ENCODE data around the gene CRISP1. TPM values are rescaled to one million over a fixed set of nuclear protein-coding genes. Genes with fewer than 3 reads are reported as not detected.
"Not testable (repeated sequence)": the region's sequence is repeated elsewhere in the genome, so short reads cannot be mapped to it uniquely, and the experiment has no call there.

CRISP1 gene
- total RNA-seq, 1 donor from 2014 or later: not detected

DNA sequence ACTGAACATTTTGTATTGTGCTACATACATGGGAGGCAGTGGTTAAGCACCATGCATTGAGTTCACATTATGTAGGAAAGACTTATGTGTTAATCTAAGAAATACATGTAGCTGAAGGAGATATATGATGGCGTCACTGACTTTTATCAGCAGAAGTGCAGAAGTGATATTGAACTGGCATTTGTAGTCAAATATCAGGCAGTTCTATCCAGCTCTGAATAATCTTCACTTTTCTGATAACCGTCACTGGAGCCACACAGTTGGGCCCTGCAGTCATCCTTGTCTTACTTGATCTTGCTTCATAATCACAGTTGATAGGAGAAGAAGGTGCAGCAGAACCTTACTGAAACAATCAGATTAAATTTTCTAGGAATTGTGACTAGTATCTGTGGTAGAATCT lies 26.4 kb downstream of the CRISP1 start:
- DNase-seq (ENCODE audit: low spot score): no peak

DNA sequence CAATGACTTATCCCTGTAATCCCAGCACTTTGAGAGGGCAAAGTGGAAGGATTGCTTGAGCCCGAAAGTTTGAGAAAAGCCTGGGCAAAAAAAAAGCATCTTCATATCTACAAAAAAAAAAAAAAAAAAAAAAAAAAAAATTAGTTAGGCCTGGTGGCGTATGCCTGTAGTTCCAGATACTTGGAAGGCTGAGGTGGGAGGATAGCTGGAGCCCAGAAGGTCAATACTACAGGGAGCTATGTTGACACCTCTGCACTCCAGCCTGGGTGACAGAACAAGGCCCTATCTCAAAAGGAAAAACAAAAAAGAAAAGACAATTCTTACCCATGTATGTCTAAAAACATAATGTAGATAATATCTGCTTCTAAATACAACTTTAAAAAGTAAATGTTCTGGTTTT lies 27.2 kb downstream of the CRISP1 start:
- no peak for DNase-seq (ENCODE audit: low spot score)

DNA sequence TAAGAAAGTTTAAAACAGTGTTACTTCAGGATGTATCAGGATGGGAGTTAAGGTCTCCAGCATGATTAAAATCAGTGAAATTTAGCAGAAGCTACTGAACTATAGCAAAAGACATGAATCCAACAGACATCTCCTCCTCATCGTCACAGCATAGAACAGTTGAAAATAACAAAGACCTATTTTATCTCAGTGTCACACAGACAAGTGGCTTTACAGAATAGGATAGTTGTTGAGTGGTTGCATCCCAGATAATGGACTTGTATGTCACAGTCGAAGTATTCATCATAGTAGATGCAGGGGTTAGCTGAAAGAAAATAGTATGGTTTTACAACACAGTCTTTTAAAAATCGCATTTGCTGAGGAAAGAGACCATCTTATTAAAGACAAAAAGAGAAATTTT lies 31.2 kb downstream of the CRISP1 start:
- no peak for DNase-seq (ENCODE audit: low spot score)

DNA sequence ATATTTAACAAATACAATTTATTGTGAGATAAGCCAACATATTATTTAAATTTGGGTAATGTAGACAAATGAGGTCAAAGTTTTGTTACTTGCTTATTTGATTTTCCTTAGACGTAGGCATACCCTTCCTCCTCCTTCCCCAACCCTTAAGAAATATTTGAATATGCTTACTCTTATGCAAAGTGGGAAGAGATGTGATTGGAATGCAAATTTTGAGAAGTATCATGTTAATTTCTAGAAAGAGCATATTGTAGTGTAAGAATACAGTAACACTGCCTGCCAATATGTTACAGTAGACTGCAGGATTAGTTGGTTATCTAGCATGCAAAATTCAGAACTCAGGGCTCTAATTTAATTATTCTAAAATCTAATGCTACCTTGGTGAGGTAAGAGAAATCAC lies 32.9 kb downstream of the CRISP1 start:
- no peak for DNase-seq (ENCODE audit: low spot score)

- DNase-seq (ENCODE audit: low spot score): no peak
Measured at GRCh38 chr6:49826743-49827406, 39.5 kb downstream of the CRISP1 start.

GRCh38 chr6:49815166-49815565 lies 51.2 kb downstream of the CRISP1 start:
- DNase-seq (ENCODE audit: low spot score): no peak

DNA sequence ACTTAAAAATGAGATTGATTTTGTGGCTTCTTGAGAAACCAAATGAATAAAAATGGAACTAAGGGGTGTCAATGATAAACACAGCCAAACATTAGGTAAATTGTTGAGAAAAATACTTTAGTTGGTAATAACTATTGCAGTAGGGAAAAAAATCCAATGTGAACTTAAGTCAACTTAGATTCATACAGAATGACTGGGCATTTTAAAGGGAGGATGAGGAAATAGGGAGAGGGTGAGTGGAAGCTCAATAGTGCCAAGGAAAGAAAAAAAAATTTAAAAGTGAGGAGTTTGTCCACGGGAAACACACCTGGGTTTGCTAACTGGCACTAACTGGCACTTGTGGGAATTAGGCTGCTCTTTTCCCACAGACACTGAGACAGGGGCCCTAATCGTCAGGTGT lies 53.1 kb downstream of the CRISP1 start:
- no peak for DNase-seq (ENCODE audit: low spot score)

GRCh38 chr6:49806145-49806544 lies 60.2 kb downstream of the CRISP1 start:
- DNase-seq (ENCODE audit: low spot score): no peak

GRCh38 chr6:49805246-49805645 lies 61.1 kb downstream of the CRISP1 start:
- no peak for DNase-seq (ENCODE audit: low spot score)

- DNase-seq (ENCODE audit: low spot score): no peak
Measured at GRCh38 chr6:49801525-49801924, 64.8 kb downstream of the CRISP1 start.

DNA sequence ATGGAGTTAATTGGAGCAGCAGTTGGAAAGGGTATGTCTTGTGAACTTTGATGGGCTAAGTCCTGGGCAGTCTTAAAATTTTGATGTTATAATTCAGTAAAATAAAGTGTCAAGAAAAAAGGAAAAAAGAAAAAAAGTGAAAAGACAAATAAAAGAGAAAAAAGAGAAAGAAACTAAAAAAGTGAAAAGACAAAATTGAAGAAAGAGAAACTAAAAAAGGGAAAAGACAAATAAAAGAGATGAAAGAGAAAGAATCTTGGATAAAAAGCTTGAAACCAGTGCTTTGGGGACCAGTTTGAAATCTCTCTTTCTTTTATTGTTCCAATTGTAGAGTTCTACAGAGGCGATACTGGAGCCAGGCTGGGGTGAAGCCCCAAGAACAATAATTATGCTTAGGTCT lies 67.2 kb downstream of the CRISP1 start:
- DNase-seq (ENCODE audit: low spot score): no peak

DNA sequence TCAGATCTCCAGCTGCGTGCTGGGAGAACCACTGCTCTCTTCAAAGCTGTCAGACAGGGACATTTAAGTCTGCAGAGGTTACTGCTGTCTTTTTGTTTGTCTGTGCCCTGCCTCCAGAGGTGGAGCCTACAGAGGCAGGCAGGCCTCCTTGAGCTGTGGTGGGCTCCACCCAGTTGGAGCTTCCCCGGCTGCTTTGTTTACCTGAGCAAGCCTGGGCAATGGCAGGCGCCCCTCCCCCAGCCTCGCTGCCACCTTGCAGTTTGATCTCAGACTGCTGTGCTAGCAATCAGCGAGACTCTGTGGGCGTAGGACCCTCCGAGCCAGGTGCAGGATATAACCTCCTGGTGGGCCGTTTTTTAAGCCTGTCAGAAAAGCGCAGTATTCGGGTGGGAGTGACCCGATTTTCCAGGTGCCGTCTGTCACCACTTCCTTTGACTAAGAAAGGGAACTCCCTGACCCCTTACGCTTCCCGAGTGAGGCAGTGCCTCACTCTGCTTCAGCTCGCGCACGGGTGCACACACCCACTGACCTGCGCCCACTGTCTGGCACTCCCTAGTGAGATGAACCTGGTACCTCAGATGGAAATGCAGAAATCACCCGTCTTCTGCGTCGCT lies 69.4 kb downstream of the CRISP1 start:
- DNase-seq (ENCODE audit: low spot score): not testable (repeated sequence)

- DNase-seq (ENCODE audit: low spot score): no peak
Measured at GRCh38 chr6:49790341-49790740, 76.0 kb downstream of the CRISP1 start.

DNA sequence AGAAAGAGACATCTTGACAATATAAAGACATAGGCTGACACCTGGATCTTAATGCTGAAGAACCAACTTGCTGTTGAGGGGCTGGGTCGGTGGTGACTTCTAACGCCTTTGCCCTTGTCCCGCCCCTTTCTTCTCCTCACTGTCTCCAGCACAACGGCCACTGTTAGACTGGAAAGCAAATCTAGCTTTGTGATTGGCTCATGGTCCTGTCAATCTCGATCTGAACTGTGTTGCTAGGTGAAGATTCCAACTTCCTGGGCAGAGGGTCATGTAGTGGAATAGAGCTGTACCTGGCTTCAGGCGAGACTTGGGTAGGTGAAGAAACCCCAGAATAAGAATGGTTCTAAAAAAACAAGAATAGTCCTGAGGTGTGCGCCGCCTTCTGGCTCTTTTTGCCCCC lies 79.2 kb downstream of the CRISP1 start, which contains the start of gene PGK2:
Gene PGK2, minus strand, starts transcription at position 110 of the 400 bp plus-strand sequence. Its CDS starts 98 bp downstream, at position 12.
- no peak for DNase-seq (ENCODE audit: low spot score)

GRCh38 chr6:49784272-49784671 lies 82.1 kb downstream of the CRISP1 start:
- DNase-seq (ENCODE audit: low spot score): no peak

Other genes with a start within 250 kb of the CRISP1 start
- 0.52 TPM for gene RHAG, start 229.7 kb downstream of the CRISP1 start, total RNA-seq
- 9.8 TPM for gene CRISP2, start 153.0 kb downstream of the CRISP1 start, total RNA-seq
- gene CRISP3, start 122.1 kb downstream of the CRISP1 start, total RNA-seq: 7.5 TPM
- gene PGK2, start 79.2 kb downstream of the CRISP1 start, total RNA-seq: not detected
- gene DEFB114, start 97.6 kb upstream of the CRISP1 start, total RNA-seq: not detected
- not detected for gene DEFB113, start 103.1 kb upstream of the CRISP1 start, total RNA-seq
- gene DEFB110, start 155.5 kb upstream of the CRISP1 start, total RNA-seq: not detected
- not detected for gene DEFB112, start 183.4 kb upstream of the CRISP1 start, total RNA-seq